ENCODE data around the gene MCEE. TPM values are rescaled to one million over a fixed set of nuclear protein-coding genes. Genes with fewer than 3 reads are reported as not detected.

The MCEE gene
- total RNA-seq, 3 donors from 2014 or later: 16.0 to 33.8 (median 27.5) TPM

DNA sequence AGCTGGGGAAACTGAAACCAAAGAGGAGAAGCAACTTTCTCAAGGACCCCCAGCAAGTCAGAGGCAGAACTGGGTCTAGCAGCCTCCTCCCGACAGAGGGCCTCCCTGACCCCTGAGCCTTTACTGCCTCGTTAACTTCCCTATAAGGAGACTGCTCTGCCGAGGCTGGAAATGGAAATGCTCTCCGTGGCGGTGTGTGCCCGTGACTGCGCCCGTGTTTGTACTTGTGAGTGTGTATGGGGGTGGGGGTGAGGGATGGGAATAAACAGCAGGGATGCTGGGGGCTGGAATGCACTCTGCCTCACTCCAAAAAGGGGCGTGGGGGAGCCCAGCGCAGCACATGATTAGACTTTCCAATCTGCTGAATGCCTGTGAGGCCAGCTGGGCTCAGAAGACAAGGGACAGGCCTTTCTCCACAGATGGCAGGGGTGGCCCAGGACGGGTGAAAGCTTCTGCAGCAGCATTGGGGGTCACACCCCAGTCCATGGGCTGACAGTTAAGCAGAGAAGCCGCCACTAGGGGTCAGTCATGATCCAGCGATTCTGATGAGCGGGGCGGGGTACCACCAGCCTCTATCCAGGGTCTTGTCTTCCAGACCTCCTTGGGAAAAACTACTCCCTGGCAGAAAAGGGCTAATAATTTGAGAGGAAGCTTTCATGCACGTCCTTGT, 27.2 kb upstream of the MCEE start:
- no peak overlapping the region for H3K27ac ChIP-seq
- intact Hi-C loops (cut with DNase I; ENCODE audit: low total_unique reads): no loop called here
- H3K9me3 ChIP-seq: no peaks in the 10 kb centered on the region
- peak overlapping the region in 2 of 3 donors; percentile 11 to 27 for H3K4me3 ChIP-seq
- H3K27me3 ChIP-seq: no peaks in the 10 kb centered on the region
- H3K4me1 ChIP-seq: no peaks in the 10 kb centered on the region
- no peak for TF ChIP-seq POLR2AphosphoS5 (IDR thresholded peaks at IDR 0.05)
- TF ChIP-seq, protein P1, sequence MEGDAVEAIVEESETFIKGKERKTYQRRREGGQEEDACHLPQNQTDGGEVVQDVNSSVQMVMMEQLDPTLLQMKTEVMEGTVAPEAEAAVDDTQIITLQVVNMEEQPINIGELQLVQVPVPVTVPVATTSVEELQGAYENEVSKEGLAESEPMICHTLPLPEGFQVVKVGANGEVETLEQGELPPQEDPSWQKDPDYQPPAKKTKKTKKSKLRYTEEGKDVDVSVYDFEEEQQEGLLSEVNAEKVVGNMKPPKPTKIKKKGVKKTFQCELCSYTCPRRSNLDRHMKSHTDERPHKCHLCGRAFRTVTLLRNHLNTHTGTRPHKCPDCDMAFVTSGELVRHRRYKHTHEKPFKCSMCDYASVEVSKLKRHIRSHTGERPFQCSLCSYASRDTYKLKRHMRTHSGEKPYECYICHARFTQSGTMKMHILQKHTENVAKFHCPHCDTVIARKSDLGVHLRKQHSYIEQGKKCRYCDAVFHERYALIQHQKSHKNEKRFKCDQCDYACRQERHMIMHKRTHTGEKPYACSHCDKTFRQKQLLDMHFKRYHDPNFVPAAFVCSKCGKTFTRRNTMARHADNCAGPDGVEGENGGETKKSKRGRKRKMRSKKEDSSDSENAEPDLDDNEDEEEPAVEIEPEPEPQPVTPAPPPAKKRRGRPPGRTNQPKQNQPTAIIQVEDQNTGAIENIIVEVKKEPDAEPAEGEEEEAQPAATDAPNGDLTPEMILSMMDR (IDR thresholded peaks at IDR 0.05): peak in 2 of 3 donors; percentile 33 to 44
- H3K36me3 ChIP-seq: no peaks in the 10 kb centered on the region
- no peak for DNase-seq (ENCODE audit: low spot score in 2 of 2)

DNA sequence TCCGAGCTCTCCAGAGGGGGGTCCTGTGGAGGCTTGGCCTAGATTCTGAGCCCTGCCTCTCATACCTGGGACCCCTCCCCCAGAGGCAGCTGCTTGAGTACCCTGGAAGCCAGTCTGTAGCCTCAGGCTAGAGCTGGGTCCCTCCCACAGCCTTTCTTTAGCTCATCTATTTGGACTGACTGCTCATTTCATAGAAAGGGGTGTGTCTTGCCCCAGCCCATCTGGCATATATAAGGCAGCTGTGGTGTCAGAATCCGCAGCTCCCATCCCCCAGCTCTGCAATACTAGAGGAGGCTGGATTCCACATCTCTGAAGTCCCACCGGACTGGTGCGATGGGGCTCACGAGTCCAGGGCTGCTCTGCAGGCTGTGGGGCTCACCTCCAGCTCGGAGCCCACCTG, 26.5 kb upstream of the MCEE start:
- DNase-seq (ENCODE audit: low spot score in 2 of 2): no peak
- no peak overlapping the region for H3K27ac ChIP-seq
- intact Hi-C loops (cut with DNase I; ENCODE audit: low total_unique reads): no loop called here

DNA sequence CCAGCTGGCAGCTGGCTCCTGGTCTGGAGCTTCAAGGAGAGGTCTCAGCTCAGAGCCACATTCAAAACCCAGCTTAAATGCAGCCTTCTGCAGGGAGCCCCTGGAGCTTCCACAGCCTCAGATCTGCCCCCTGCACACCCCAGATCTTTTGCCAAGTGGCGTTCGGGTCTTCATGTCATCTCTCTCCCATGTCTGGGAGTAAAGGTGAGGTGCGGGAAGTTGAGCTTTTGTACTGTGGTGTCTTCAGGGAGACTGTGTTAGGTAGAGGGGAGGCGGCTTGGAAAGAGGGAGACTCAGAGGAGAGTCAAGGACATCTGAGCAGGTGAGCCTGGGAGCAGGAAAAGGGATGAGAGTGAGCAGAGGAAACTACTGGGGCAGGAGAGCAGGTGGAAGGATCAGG, 25.8 kb upstream of the MCEE start:
- H3K4me3 ChIP-seq: no peak overlapping the region
- no peaks in the 10 kb centered on the region for H3K27me3 ChIP-seq
- no peaks in the 10 kb centered on the region for H3K4me1 ChIP-seq
- TF ChIP-seq POLR2A (IDR thresholded peaks at IDR 0.05): no peak
- TF ChIP-seq POLR2AphosphoS5 (IDR thresholded peaks at IDR 0.05): no peak
- TF ChIP-seq, protein P1 (IDR thresholded peaks at IDR 0.05): no peak
- intact Hi-C loops (cut with DNase I; ENCODE audit: low total_unique reads): no loop called here
- H3K27ac ChIP-seq: no peak overlapping the region
- H3K9me3 ChIP-seq: no peaks in the 10 kb centered on the region
- DNase-seq (ENCODE audit: low spot score in 2 of 2): no peak
- H3K36me3 ChIP-seq: no peaks in the 10 kb centered on the region

More for the DNA sequence above, 26.5 kb upstream of the MCEE start:
- Histone ChIP-seq H3K9me3 (no peaks in the 10 kb centered on the region), H3K4me1 (no peaks in the 10 kb centered on the region), H3K36me3 (no peaks in the 10 kb centered on the region), H3K27me3 (no peaks in the 10 kb centered on the region), H3K4me3 (peak overlapping the region in 1 of 3 donors; percentile 27)
- no peak for TF ChIP-seq POLR2AphosphoS5 (IDR thresholded peaks at IDR 0.05)
- TF ChIP-seq, protein P1 (IDR thresholded peaks at IDR 0.05): no peak
- TF ChIP-seq POLR2A (IDR thresholded peaks at IDR 0.05): no peak

DNA sequence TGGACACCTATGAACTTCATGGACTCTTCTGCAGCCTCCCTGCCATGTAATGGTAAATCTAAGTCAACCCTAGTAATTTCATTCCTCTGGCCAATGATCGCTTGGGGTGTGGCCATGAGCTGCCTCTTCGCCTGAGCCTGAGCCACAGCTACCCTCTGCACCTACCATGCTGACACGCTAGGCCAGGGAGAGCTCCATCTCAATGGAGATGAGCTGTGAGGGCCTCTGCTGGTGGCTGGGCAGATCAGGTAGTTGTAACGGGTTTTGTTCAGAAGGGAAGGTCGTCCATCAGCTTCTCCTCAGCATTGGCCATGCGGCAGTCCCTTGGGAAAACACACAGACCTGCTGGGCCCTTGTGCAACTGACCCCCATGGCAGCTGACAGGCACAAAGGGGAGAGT, 24.8 kb upstream of the MCEE start:
- DNase-seq (ENCODE audit: low spot score in 2 of 2): no peak
- TF ChIP-seq, protein P1 (IDR thresholded peaks at IDR 0.05): peak in 1 of 3 donors; percentile 8
- no peak for TF ChIP-seq POLR2AphosphoS5 (IDR thresholded peaks at IDR 0.05)
- intact Hi-C loops (cut with DNase I; ENCODE audit: low total_unique reads): no loop called here
- peaks cover 6% of the 10 kb centered on the region for H3K36me3 ChIP-seq
- no peaks in the 10 kb centered on the region for H3K4me1 ChIP-seq
- no peak overlapping the region for H3K27ac ChIP-seq
- H3K27me3 ChIP-seq: no peaks in the 10 kb centered on the region
- no peaks in the 10 kb centered on the region for H3K9me3 ChIP-seq
- H3K4me3 ChIP-seq: no peak overlapping the region

DNA sequence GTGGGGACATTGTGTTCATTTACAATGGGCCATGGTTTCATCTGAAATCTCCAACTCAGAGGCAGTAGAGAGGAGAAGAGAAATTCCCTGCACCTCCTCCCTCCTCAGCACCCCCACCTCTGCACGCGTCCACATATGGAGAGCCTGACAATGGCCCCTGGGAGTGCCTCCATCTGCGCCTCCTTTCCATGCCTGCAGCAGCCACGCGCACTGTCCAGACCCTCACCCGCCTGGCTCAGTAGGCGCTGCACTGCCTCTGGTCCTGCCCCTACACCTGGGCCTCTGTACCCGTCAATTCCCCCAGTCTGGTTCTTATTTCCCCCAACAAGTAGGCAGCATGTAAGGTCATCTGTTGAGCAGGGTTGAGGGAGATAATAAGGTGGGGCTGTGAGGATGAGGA, 24.2 kb upstream of the MCEE start:
- TF ChIP-seq, protein P1 (IDR thresholded peaks at IDR 0.05): no peak
- no peak for TF ChIP-seq POLR2A (IDR thresholded peaks at IDR 0.05)
- Histone ChIP-seq H3K27ac (no peak overlapping the region), H3K36me3 (peaks cover 6% of the 10 kb centered on the region), H3K27me3 (no peaks in the 10 kb centered on the region), H3K4me1 (no peaks in the 10 kb centered on the region), H3K4me3 (no peak overlapping the region), H3K9me3 (no peaks in the 10 kb centered on the region)
- intact Hi-C loops (cut with DNase I; ENCODE audit: low total_unique reads): no loop called here
- DNase-seq (ENCODE audit: low spot score in 2 of 2): no peak
